ENCODE results near the gene L3MBTL4. TPM values are rescaled to one million over a fixed set of nuclear protein-coding genes. Genes with fewer than 3 reads are reported as not detected.

The L3MBTL4 gene
- total RNA-seq = 10 to 100 TPM; 11.3 to 16.3 (median 11.8) TPM

- 1 to 2% methylated on average over 18 to 20 of the region's 67 CpGs for WGBS, 2 donors
- intact Hi-C loops (cut with DNase I; ENCODE audit: low total_unique reads) = no loop called here
- peak; percentile 32 to 88 for DNase-seq (ENCODE audit: low spot score in 2 of 2)
- TF ChIP-seq CTCF (IDR thresholded peaks at IDR 0.05) (no peak), POLR2A (IDR thresholded peaks at IDR 0.05) (no peak)
- peak within 1 kb of the TSS; percentile 78 for H3K4me3 ChIP-seq (ENCODE audit: low read depth, poor library complexity, severe bottlenecking)
These were observed at the start of gene L3MBTL4 for GRCh38 chr18:6414723-6415417. Gene L3MBTL4, minus strand, starts transcription at chr18:6414911. Its CDS starts 103,286 bp downstream, at chr18:6311625.

- no peak for TF ChIP-seq CTCF (IDR thresholded peaks at IDR 0.05)
- no peak for TF ChIP-seq POLR2A (IDR thresholded peaks at IDR 0.05)
- no peak for DNase-seq (ENCODE audit: low spot score in 2 of 2)
- intact Hi-C loops (cut with DNase I; ENCODE audit: low total_unique reads) = no loop called here
- no peak overlapping the region for H3K4me3 ChIP-seq (ENCODE audit: low read depth, poor library complexity, severe bottlenecking)
These were observed 37.5 kb upstream of the L3MBTL4 start for GRCh38 chr18:6452194-6452593.

GRCh38 chr18:6449213-6449612 lies 34.5 kb upstream of the L3MBTL4 start:
- intact Hi-C loops (cut with DNase I; ENCODE audit: low total_unique reads) = no loop called here
- TF ChIP-seq POLR2A (IDR thresholded peaks at IDR 0.05) = no peak
- TF ChIP-seq CTCF (IDR thresholded peaks at IDR 0.05) = no peak
- no peak for DNase-seq (ENCODE audit: low spot score in 2 of 2)
- WGBS, 2 donors = 93 to 94% methylated on average over 5 of the region's 5 CpGs
- no peak overlapping the region for H3K4me3 ChIP-seq (ENCODE audit: low read depth, poor library complexity, severe bottlenecking)

DNA sequence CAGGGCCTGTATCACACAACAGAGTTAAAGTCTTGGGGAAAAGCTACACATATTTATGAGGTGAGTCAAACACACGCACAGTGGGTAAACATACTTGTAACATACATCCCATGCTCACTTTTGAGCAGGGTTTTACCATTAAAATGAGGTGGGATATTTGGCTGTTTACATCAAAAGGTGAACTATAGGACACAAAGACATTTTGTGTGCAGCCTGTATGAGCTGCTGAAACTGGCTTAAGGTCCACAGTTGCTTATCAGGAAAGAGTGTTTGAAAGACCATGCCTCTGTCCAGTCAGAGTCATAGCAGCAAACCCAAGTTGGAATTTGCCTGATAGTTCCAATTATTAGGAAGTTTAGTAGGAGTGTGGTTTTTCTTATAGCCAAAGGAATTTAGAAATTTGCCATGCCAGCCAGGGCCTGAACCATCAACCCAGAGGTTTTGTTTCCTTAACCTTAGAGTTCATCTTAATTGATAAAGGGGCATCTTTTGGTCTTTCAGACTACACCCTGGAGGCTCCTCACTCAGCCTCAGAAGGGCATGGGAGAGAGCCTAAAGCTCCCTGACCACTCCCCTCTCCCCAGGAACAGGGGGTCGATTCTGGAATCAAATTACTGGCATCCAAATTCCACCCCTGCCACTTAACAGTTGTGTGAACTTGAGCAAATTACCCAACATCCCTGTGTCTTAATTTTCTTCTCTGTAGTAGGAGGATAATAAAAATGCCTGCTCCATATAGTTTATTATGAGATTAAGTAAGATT lies 29.9 kb upstream of the L3MBTL4 start:
- 58 to 60% methylated on average over 2 of the region's 2 CpGs for WGBS, 2 donors
- intact Hi-C loops (cut with DNase I; ENCODE audit: low total_unique reads) = no loop called here
- DNase-seq (ENCODE audit: low spot score in 2 of 2) = no peak
- no peak overlapping the region for H3K4me3 ChIP-seq (ENCODE audit: low read depth, poor library complexity, severe bottlenecking)
- TF ChIP-seq CTCF (IDR thresholded peaks at IDR 0.05) = no peak
- no peak for TF ChIP-seq POLR2A (IDR thresholded peaks at IDR 0.05)

DNA sequence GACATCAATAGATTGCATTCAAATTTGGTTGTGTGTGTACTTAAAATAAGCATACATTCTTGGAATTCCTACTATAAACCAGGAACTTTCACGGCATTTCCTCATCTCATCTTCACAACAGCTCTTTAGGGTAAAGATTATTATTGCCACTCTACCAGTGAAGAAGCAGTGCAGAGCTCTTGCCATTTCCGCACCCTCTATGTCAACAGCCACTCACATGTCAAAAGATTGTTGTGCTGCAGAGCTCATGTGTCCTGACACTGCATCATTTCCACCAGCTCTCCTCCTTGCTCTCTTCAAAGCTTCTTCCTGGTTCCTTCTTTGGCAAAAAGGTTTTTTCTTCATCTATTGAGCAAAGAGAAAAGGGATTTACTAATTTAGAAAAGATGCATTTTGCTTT lies 26.5 kb upstream of the L3MBTL4 start:
- intact Hi-C loops (cut with DNase I; ENCODE audit: low total_unique reads) = no loop called here
- WGBS, 2 donors = 75% methylated on average over 2 of the region's 2 CpGs
- no peak overlapping the region for H3K4me3 ChIP-seq (ENCODE audit: low read depth, poor library complexity, severe bottlenecking)

More for the DNA sequence above, 26.5 kb upstream of the L3MBTL4 start:
- DNase-seq (ENCODE audit: low spot score in 2 of 2) = no peak
- TF ChIP-seq CTCF (IDR thresholded peaks at IDR 0.05) = no peak
- no peak for TF ChIP-seq POLR2A (IDR thresholded peaks at IDR 0.05)
